ENCODE data around the gene KCNH1.

DNA sequence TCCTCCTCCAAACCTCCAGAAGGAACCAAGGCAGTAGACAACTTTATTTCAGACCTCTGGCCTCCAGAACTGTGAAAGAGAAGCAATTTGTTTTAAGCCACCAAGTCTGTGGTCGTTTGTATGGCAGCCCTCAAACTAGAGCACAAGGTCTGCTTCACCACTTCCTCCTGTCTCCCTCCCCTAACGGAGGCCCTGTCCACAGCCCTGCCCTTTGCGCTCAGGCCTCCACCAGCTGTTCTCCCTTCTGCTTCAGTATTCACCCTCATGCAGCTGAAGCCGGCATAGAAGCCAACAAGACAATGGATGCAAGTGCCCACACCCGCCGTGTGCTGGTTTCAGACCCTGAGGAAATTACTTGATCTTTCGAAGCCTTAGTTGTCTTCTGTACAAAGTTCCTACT is 441.2 kb downstream of the KCNH1 start:
- TF ChIP-seq, protein P1, sequence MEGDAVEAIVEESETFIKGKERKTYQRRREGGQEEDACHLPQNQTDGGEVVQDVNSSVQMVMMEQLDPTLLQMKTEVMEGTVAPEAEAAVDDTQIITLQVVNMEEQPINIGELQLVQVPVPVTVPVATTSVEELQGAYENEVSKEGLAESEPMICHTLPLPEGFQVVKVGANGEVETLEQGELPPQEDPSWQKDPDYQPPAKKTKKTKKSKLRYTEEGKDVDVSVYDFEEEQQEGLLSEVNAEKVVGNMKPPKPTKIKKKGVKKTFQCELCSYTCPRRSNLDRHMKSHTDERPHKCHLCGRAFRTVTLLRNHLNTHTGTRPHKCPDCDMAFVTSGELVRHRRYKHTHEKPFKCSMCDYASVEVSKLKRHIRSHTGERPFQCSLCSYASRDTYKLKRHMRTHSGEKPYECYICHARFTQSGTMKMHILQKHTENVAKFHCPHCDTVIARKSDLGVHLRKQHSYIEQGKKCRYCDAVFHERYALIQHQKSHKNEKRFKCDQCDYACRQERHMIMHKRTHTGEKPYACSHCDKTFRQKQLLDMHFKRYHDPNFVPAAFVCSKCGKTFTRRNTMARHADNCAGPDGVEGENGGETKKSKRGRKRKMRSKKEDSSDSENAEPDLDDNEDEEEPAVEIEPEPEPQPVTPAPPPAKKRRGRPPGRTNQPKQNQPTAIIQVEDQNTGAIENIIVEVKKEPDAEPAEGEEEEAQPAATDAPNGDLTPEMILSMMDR (IDR thresholded peaks at IDR 0.05; ENCODE audit: low read depth, low read length): no peak
- no peak for TF ChIP-seq EZH2phosphoT487 (IDR thresholded peaks at IDR 0.05; ENCODE audit: low read depth)

All from OCI-LY3 (cell line).